ENCODE results near the gene STPG2. TPM values are rescaled to one million over a fixed set of nuclear protein-coding genes. Genes with fewer than 3 reads are reported as not detected.

Gene STPG2
- total RNA-seq, 1 donor from 2014 or later, result 0.52 TPM

Other genes with a start within 250 kb of the STPG2 start
- 27.7 TPM for gene RAP1GDS1, start 117.9 kb upstream of the STPG2 start, total RNA-seq